ENCODE measurements around the gene ZRANB1.

The ZRANB1 gene

DNA sequence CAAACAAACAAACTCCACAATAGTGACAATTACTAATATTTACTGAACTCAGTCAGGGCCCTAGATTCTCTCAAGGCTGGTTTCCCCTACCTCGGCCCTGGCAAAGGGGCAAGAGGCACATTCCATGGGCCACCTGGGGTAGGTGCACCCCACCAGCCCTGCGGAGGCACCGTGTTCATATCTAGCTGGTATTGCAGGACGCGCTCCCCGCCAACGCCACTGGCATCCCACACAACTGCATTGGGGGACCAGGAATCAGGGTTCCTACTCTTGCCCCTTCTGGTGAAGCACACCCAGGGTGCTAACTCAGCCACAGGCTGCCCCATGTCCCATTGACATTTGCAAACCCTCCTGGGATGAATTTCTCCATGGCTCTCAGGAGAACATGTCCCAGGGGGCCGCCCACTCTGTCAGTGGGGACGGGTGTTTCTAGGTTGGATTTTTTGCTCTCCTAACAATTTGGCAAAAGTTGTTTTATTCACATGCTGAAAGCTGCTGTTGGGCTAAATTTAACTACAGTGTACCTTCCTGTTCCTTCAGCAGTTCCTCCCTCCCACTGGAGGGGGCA lies 76.7 kb downstream of the ZRANB1 start:
- Histone ChIP-seq H3K9ac (ENCODE audit: low read depth, low read length) (no peak overlapping the region), H3K36me3 (ENCODE audit: insufficient read depth, low read depth, low read length) (peaks cover 80% of the 10 kb centered on the region), H3K4me1 (ENCODE audit: insufficient read depth, low read length) (peaks cover 6% of the 10 kb centered on the region; the same call in 1 of the 2 replicates), H3K27ac (ENCODE audit: low read length) (no peak overlapping the region), H3K9me3 (ENCODE audit: insufficient read depth, low read depth, low read length) (peaks cover 7% of the 10 kb centered on the region), H3K4me3 (ENCODE audit: low read length) (no peak overlapping the region), H3K27me3 (ENCODE audit: insufficient read depth, low read length) (no peaks in the 10 kb centered on the region)

DNA sequence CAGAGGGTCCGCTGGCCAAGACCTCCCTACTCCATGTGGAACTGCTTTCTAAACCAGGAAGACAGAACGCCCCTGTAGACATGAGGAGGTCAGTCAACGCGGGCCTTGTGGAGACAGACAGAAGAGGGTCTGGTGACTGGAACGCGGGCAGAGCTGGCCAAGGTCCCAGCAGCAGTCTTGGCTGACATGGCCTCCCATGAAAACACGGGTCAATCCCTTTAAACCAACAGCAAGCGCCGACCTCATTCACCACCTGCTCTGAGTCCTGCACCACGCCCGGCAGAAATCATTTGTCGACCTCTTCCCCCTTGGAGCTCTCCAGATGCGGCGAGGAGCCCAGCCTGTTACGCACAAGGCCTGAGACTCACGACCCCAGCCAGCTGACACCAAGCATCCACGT lies 78.5 kb downstream of the ZRANB1 start:
- Histone ChIP-seq H3K9ac (ENCODE audit: low read depth, low read length) (no peak overlapping the region), H3K36me3 (ENCODE audit: insufficient read depth, low read depth, low read length) (peaks cover 87% of the 10 kb centered on the region), H3K27me3 (ENCODE audit: insufficient read depth, low read length) (no peaks in the 10 kb centered on the region), H3K27ac (ENCODE audit: low read length) (no peak overlapping the region), H3K9me3 (ENCODE audit: insufficient read depth, low read depth, low read length) (peaks cover 7% of the 10 kb centered on the region), H3K4me1 (ENCODE audit: insufficient read depth, low read length) (peaks cover 9% of the 10 kb centered on the region; the same call in 1 of the 2 replicates), H3K4me3 (ENCODE audit: low read length) (no peak overlapping the region)

DNA sequence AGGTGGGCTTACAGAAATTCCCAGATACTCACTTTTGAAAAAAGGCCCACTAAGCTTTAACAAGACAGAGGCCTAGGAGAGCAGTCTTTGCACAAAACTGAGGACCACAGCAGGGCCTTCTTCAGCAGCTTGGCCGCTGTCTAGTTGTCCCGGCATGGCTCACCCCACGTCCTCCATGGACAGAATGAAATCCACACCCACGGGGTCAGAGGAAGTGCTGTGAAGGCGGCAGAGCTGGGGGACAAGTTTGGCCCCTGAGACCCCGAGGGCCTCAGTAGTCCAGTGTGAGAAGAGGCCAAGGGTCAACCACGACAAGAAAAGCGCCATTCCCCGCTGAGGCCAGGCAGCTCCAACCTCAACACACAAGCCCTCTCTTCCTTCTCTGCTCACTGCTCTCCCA lies 78.9 kb downstream of the ZRANB1 start:
- no peak overlapping the region for H3K9ac ChIP-seq (ENCODE audit: low read depth, low read length)
- peaks cover 9% of the 10 kb centered on the region; the same call in 1 of the 2 replicates for H3K4me1 ChIP-seq (ENCODE audit: insufficient read depth, low read length)
- peaks cover 92% of the 10 kb centered on the region for H3K36me3 ChIP-seq (ENCODE audit: insufficient read depth, low read depth, low read length)
- H3K27me3 ChIP-seq (ENCODE audit: insufficient read depth, low read length) = no peaks in the 10 kb centered on the region
- H3K4me3 ChIP-seq (ENCODE audit: low read length) = no peak overlapping the region
- H3K27ac ChIP-seq (ENCODE audit: low read length) = no peak overlapping the region
- peaks cover 7% of the 10 kb centered on the region for H3K9me3 ChIP-seq (ENCODE audit: insufficient read depth, low read depth, low read length)

DNA sequence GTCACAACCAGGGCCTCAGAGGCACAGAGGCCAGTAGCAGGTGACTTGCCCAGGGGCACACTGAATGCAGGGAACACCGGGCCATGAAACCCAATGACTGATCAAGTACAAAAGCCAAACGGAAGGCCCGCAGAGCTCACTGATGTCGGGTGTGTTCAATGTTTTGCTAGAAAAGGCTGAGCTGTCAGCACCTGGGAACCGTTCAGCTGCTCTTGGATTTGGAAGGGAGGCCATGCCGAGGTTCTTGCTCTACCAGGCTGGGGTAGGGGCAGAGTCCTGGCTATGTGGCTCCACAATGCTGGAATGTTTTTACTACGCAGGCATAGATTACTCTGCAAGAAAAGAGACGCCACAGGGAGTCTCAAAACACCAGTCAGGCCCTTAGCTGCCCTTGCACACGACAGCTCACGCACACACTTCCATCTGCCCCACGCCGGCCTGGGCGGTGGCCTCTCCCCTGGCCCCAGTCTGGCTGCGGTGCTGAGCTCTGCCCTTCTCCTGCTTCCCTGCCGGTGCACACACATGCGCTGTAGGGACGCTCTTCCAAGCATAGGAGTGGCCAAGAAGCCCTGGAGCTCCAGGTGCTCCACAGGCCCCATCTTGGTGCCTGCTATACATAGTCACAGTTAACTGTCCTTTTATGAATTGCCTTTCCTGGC lies 79.9 kb downstream of the ZRANB1 start:
- no peaks in the 10 kb centered on the region for H3K27me3 ChIP-seq (ENCODE audit: insufficient read depth, low read length)

DNA sequence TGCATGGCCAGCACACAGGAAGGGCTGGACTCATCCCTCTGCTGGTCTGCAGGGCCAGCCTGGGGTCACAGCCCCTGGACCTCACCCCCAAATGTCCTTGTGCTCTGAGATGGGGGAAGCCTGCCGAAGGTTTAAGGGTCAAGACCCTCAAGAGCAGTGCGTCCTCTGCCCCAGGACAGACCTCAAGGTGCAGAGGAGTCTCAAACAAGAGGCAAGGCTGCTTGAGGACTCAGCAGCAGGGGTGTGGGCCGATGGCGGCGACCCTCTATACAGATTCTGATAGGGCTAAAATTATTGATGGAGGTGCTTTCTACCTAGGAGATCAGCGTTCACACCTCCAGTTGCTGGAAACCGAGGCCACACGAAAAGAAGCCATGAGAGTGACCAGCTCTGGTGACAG lies 80.7 kb downstream of the ZRANB1 start:
- Histone ChIP-seq H3K27me3 (ENCODE audit: insufficient read depth, low read length) (no peaks in the 10 kb centered on the region), H3K9ac (ENCODE audit: low read depth, low read length) (no peak overlapping the region), H3K36me3 (ENCODE audit: insufficient read depth, low read depth, low read length) (peaks cover 91% of the 10 kb centered on the region), H3K4me1 (ENCODE audit: insufficient read depth, low read length) (peaks cover 9% of the 10 kb centered on the region; the same call in 1 of the 2 replicates), H3K27ac (ENCODE audit: low read length) (no peak overlapping the region), H3K4me3 (ENCODE audit: low read length) (no peak overlapping the region), H3K9me3 (ENCODE audit: insufficient read depth, low read depth, low read length) (peaks cover 7% of the 10 kb centered on the region)

More for the DNA sequence above, 79.9 kb downstream of the ZRANB1 start:
- Histone ChIP-seq H3K9me3 (ENCODE audit: insufficient read depth, low read depth, low read length) (peaks cover 7% of the 10 kb centered on the region), H3K36me3 (ENCODE audit: insufficient read depth, low read depth, low read length) (peaks cover 91% of the 10 kb centered on the region), H3K4me3 (ENCODE audit: low read length) (no peak overlapping the region), H3K9ac (ENCODE audit: low read depth, low read length) (no peak overlapping the region), H3K4me1 (ENCODE audit: insufficient read depth, low read length) (peaks cover 9% of the 10 kb centered on the region; the same call in 1 of the 2 replicates), H3K27ac (ENCODE audit: low read length) (no peak overlapping the region)

DNA sequence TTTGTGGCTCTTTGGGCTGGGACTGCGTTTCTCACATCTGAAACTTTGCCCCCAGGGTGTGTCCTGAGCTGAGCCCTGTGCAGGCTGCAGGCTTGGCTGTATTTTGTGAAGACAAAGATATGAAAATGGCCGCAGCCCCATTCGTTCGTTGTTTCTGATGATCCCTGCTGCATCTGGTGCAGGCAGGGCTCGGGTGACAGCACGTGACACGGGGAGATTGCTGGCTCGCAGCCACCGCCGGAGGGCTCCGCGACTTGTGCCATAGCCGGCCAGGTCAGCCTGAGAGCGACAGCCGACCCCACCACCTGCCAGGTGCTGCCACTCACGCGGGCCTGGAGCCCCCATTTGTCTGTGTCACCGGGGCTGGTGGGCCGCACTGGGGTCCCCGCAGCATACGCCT lies 81.3 kb downstream of the ZRANB1 start:
- peaks cover 7% of the 10 kb centered on the region for H3K9me3 ChIP-seq (ENCODE audit: insufficient read depth, low read depth, low read length)
- peaks cover 10% of the 10 kb centered on the region; the same call in 1 of the 2 replicates for H3K4me1 ChIP-seq (ENCODE audit: insufficient read depth, low read length)
- H3K36me3 ChIP-seq (ENCODE audit: insufficient read depth, low read depth, low read length) = peaks cover 93% of the 10 kb centered on the region
- no peak overlapping the region for H3K27ac ChIP-seq (ENCODE audit: low read length)
- H3K9ac ChIP-seq (ENCODE audit: low read depth, low read length) = no peak overlapping the region
- H3K4me3 ChIP-seq (ENCODE audit: low read length) = no peak overlapping the region
- H3K27me3 ChIP-seq (ENCODE audit: insufficient read depth, low read length) = no peaks in the 10 kb centered on the region

DNA sequence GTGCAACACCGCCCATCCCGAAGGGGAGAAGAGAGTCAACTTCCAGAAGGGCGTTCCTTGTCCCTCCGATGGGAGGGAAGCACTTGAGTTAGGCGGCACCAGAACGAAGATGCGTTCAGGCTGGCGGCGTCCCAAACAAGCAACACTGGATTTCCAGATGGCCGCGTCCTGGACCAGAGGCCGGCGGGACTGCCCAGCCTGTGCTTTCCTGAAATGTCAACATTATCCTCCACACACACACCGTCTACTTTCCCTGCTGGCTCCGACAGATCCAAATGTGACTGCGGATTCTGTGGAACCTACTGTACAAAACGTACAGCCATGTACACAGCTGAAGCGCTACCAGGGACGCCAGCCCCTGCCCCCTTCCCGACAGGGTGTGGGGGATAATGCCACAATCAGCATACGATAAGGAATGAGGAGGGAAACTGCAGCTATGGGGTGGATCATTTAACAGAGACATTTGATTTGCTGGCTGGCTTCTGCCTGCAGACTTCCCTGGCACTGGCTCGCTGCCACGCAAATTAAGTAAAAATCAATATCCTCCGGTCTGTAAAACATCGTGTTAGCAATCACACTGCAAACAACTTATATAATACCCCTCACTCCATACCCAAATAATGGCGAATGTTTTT lies 82.1 kb downstream of the ZRANB1 start:
- H3K27me3 ChIP-seq (ENCODE audit: insufficient read depth, low read length) = no peaks in the 10 kb centered on the region
- peaks cover 12% of the 10 kb centered on the region for H3K4me1 ChIP-seq (ENCODE audit: insufficient read depth, low read length)
- H3K9me3 ChIP-seq (ENCODE audit: insufficient read depth, low read depth, low read length) = peaks cover 7% of the 10 kb centered on the region
- H3K27ac ChIP-seq (ENCODE audit: low read length) = no peak overlapping the region
- no peak overlapping the region for H3K4me3 ChIP-seq (ENCODE audit: low read length)
- no peak overlapping the region for H3K9ac ChIP-seq (ENCODE audit: low read depth, low read length)
- H3K36me3 ChIP-seq (ENCODE audit: insufficient read depth, low read depth, low read length) = peaks cover 96% of the 10 kb centered on the region

DNA sequence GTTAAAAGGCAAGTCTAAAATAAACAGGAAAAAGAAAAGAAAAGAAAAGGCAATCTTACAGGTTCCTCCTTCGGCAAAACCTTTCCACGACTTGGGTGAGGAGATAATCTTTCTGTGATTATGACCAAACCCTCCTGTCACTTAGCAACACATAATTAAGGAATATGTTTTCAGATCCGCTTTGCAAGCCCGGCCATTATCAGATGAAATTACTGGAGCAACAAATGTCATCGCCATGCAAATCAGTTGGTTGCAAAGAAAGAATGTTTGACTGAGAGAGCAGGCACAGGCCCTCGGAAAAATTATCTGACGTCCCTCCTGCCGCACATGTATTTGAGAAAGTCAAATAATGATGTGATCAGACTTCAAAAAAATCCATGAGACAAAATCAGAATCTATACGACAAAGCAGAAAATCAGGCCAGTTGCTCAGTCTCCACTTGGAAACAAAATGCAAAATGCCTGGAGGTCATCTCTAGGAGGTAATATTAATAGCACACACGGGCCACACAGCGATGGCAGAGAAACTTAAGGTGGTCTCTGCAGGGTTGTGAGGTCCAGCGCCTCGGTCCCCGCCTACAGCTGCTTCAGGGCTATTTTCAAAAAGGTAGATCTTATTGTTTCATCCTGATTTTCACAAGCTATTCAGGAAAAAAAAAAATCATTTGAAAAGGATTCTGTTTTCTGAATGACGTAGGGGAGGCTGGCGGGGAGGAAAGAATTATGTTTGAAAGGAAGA lies 82.7 kb downstream of the ZRANB1 start:
- Histone ChIP-seq H3K36me3 (ENCODE audit: insufficient read depth, low read depth, low read length) (peaks cover 92% of the 10 kb centered on the region), H3K27me3 (ENCODE audit: insufficient read depth, low read length) (no peaks in the 10 kb centered on the region), H3K9me3 (ENCODE audit: insufficient read depth, low read depth, low read length) (peaks cover 4% of the 10 kb centered on the region), H3K4me1 (ENCODE audit: insufficient read depth, low read length) (peaks cover 12% of the 10 kb centered on the region), H3K27ac (ENCODE audit: low read length) (no peak overlapping the region), H3K4me3 (ENCODE audit: low read length) (no peak overlapping the region), H3K9ac (ENCODE audit: low read depth, low read length) (no peak overlapping the region; the same call in none of the 2 replicates)

DNA sequence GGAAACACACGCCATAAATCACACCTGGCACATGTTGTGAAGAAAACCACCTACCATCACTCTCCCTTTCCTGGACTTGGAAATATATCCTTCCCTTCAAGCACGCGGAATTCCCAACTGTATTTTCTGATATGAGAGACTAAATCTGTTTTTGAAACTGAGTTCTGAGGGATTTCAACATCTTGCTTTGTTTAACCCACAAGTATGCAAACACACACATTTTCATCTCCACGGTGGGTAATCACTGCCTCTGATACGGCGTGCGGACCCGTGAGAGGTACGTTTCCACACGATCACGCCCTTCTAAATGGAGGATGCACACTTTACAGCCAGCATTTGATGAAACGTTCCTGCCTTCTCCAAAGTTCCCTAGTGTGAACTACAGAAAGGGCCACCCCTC lies 83.4 kb downstream of the ZRANB1 start:
- H3K9me3 ChIP-seq (ENCODE audit: insufficient read depth, low read depth, low read length) = no peaks in the 10 kb centered on the region; the same call in 1 of the 2 replicates
- no peak overlapping the region for H3K27ac ChIP-seq (ENCODE audit: low read length)
- no peaks in the 10 kb centered on the region for H3K27me3 ChIP-seq (ENCODE audit: insufficient read depth, low read length)
- peaks cover 92% of the 10 kb centered on the region for H3K36me3 ChIP-seq (ENCODE audit: insufficient read depth, low read depth, low read length)
- H3K4me3 ChIP-seq (ENCODE audit: low read length) = no peak overlapping the region
- H3K4me1 ChIP-seq (ENCODE audit: insufficient read depth, low read length) = peaks cover 12% of the 10 kb centered on the region
- H3K9ac ChIP-seq (ENCODE audit: low read depth, low read length) = no peak overlapping the region; the same call in 1 of the 2 replicates

DNA sequence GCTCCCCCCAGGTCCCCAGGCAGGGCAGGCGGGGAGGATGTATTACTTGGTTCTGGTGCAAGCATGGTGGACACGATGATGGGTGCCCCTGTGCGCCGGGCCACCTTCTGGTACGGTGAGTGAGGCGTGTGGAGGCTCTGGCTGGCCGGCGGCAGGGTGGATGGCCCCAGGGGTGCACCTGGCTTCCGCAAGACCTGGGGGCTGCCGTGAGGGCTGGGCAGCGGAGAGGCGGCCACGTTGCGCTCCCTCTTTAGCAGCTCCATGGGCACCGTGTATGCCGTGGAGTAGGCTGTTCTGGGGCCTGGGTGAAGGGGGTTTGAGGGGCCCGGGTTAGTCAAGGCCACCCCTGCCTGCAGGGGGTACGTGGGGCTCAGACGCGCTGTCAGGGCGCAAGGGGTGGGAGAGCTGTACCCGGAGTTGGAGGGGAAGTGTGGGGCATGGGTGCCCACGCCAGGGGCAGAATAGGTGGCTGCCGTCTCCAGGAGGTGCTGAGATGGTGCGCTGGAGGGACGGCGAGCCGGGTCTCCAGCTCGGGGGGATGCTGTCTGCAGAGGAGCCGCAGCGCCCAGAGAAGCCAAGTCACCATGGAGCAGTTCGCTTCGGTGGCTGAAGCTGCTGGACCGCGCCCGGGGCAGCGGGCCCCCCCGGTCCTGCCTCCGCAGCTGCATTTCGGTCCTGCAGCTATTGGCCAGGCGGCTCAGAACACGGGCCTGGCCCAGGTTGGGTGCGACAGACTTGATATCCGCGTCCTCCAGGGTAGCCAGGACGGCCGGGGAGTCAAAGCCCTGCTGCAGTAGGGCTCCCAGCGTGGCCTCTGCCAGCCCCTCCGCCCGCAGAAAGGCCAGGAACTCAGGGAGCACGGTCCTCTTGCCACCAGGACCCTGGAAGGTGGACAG lies 84.4 kb downstream of the ZRANB1 start:
- Histone ChIP-seq H3K9ac (ENCODE audit: low read depth, low read length) (no peak overlapping the region), H3K4me1 (ENCODE audit: insufficient read depth, low read length) (peaks cover 12% of the 10 kb centered on the region), H3K4me3 (ENCODE audit: low read length) (no peak overlapping the region), H3K9me3 (ENCODE audit: insufficient read depth, low read depth, low read length) (no peaks in the 10 kb centered on the region), H3K27ac (ENCODE audit: low read length) (no peak overlapping the region), H3K27me3 (ENCODE audit: insufficient read depth, low read length) (no peaks in the 10 kb centered on the region), H3K36me3 (ENCODE audit: insufficient read depth, low read depth, low read length) (peaks cover 86% of the 10 kb centered on the region)
